Loucy (cell line): ENCODE results near the gene DLGAP1.

Source experiments
- H2AFZ ChIP-seq: fragments of 200-600 bp; sonication (generic); 2 replicates; pipeline ENCODE4 v1.6.0; 2016; ENCODE audit warnings: antibody characterized with exemption, mild to moderate bottlenecking, low read length, moderate library complexity
- H3F3A ChIP-seq: fragments of 200-600 bp; 2 replicates; pipeline ENCODE4 v1.6.0; 2016; ENCODE audit warnings: antibody characterized with exemption, low read depth, mild to moderate bottlenecking
- H3K27me3 ChIP-seq: fragments of 200-600 bp; sonication (generic); 2 replicates; pipeline ENCODE4 v1.6.1; 2014; ENCODE audit warnings: low read length, mild to moderate bottlenecking; ENCODE audit not compliant: insufficient read depth, poor library complexity, severe bottlenecking
- H3K36me3 ChIP-seq: fragments of 200-600 bp; sonication (generic); 2 replicates; pipeline ENCODE4 v1.6.1; 2016; ENCODE audit warnings: low read length; ENCODE audit not compliant: insufficient read depth
- H3K4me1 ChIP-seq: fragments of 200-600 bp; sonication (generic); 2 replicates; pipeline ENCODE4 v1.5.1; 2014; ENCODE audit warnings: low read length, mild to moderate bottlenecking; ENCODE audit not compliant: insufficient read depth, poor library complexity, severe bottlenecking
- H3K4me2 ChIP-seq: fragments of 200-600 bp; sonication (generic); 2 replicates; pipeline ENCODE4 v1.6.0; 2014; ENCODE audit warnings: antibody characterized with exemption, low read length, low read depth, mild to moderate bottlenecking; ENCODE audit not compliant: poor library complexity, severe bottlenecking
- H3K4me3 ChIP-seq: fragments of 200-600 bp; sonication (generic); 2 replicates; pipeline ENCODE4 v1.5.1; 2014; ENCODE audit warnings: low read length, mild to moderate bottlenecking, mixed read lengths; ENCODE audit not compliant: poor library complexity, severe bottlenecking
- H3K79me2 ChIP-seq: fragments of 200-600 bp; sonication (generic); 2 replicates; pipeline ENCODE4 v1.6.1; 2014; ENCODE audit warnings: low read length; ENCODE audit not compliant: insufficient read depth
- H3K9ac ChIP-seq: fragments of 200-600 bp; sonication (generic); 2 replicates; pipeline ENCODE4 v1.6.0; 2014; ENCODE audit warnings: mild to moderate bottlenecking, low read depth, low read length, moderate library complexity; ENCODE audit not compliant: poor library complexity, severe bottlenecking
- H3K9me2 ChIP-seq: fragments of 200-600 bp; sonication (generic); replicated peaks from 2 replicates; pipeline ENCODE4 v1.6.1; 2016; ENCODE audit warnings: low read depth, low read length, mixed read lengths
- H3K9me3 ChIP-seq: fragments of 200-600 bp; sonication (generic); 2 replicates; pipeline ENCODE4 v1.6.1; 2014; ENCODE audit warnings: mild to moderate bottlenecking, antibody characterized with exemption, low read length, low read depth; ENCODE audit not compliant: insufficient read depth
- H4K20me1 ChIP-seq: fragments of 200-600 bp; sonication (generic); 2 replicates; pipeline ENCODE4 v1.6.0; 2014; ENCODE audit warnings: antibody characterized with exemption, low read length, mild to moderate bottlenecking; ENCODE audit not compliant: insufficient read depth, poor library complexity, severe bottlenecking
- CTCF ChIP-seq: fragments of 200-600 bp; sonication (generic); conservative IDR thresholded peaks from 2 replicates; pipeline ENCODE4 v1.5.1; 2014; ENCODE audit warnings: mild to moderate bottlenecking, antibody characterized with exemption, low read length
- EZH2phosphoT487 ChIP-seq: fragments of 200-600 bp; IDR thresholded peaks from 2 replicates; pipeline ENCODE4 v1.6.1; 2018; ENCODE audit warnings: antibody characterized with exemption, mild to moderate bottlenecking, moderate library complexity, borderline replicate concordance

DLGAP1 gene

GRCh38 chr18:3799515-3799914 is 655.6 kb downstream of the DLGAP1 start:
- Histone ChIP-seq H3K79me2 (no peaks in the 10 kb centered on the region), H3K9me2 (no peaks in the 10 kb centered on the region), H3K9me3 (no peaks in the 10 kb centered on the region; the same call in 1 of the 2 replicates), H3K4me2 (no peak overlapping the region), H3F3A (no peaks in the 10 kb centered on the region), H3K36me3 (no peaks in the 10 kb centered on the region), H3K4me1 (no peaks in the 10 kb centered on the region), H3K4me3 (no peak overlapping the region), H2AFZ (no peak overlapping the region), H4K20me1 (no peaks in the 10 kb centered on the region), H3K27me3 (no peaks in the 10 kb centered on the region), H3K9ac (no peak overlapping the region)
- TF ChIP-seq CTCF = no peak
- no peak for TF ChIP-seq EZH2phosphoT487

- H3K79me2 ChIP-seq = no peaks in the 10 kb centered on the region
- no peak overlapping the region for H3K4me3 ChIP-seq
- H3K27me3 ChIP-seq = no peaks in the 10 kb centered on the region
- no peak overlapping the region for H3K9ac ChIP-seq
- no peaks in the 10 kb centered on the region; the same call in 1 of the 2 replicates for H3K9me3 ChIP-seq
- H3K36me3 ChIP-seq = no peaks in the 10 kb centered on the region
- H2AFZ ChIP-seq = no peak overlapping the region
- H3K4me2 ChIP-seq = no peak overlapping the region
- H4K20me1 ChIP-seq = no peaks in the 10 kb centered on the region
- H3F3A ChIP-seq = no peaks in the 10 kb centered on the region
- H3K9me2 ChIP-seq = no peaks in the 10 kb centered on the region
- TF ChIP-seq EZH2phosphoT487 (no peak), CTCF (no peak)
- no peaks in the 10 kb centered on the region for H3K4me1 ChIP-seq
Observed at GRCh38 chr18:3798032-3798431, 657.1 kb downstream of the DLGAP1 start.

GRCh38 chr18:3796434-3796833 is 658.7 kb downstream of the DLGAP1 start:
- H3K4me1 ChIP-seq = no peaks in the 10 kb centered on the region
- H3F3A ChIP-seq = no peaks in the 10 kb centered on the region
- no peaks in the 10 kb centered on the region for H3K79me2 ChIP-seq
- H3K4me2 ChIP-seq = no peak overlapping the region
- H3K36me3 ChIP-seq = no peaks in the 10 kb centered on the region
- no peak overlapping the region for H2AFZ ChIP-seq
- H4K20me1 ChIP-seq = no peaks in the 10 kb centered on the region
- TF ChIP-seq CTCF (no peak), EZH2phosphoT487 (no peak)
- no peaks in the 10 kb centered on the region for H3K27me3 ChIP-seq
- no peaks in the 10 kb centered on the region; the same call in 1 of the 2 replicates for H3K9me3 ChIP-seq
- H3K9me2 ChIP-seq = no peaks in the 10 kb centered on the region
- H3K9ac ChIP-seq = no peak overlapping the region
- no peak overlapping the region for H3K4me3 ChIP-seq
